GM23248 (cell line): Measurements from ENCODE around the gene KCNK1.

Source experiments
- EZH2 ChIP-seq: fragments of 200-600 bp; sonication (generic); IDR thresholded peaks from 2 replicates; pipeline ENCODE4 v1.6.1; 2018; ENCODE audit warnings: antibody characterized with exemption, mild to moderate bottlenecking; ENCODE audit not compliant: insufficient read depth, poor library complexity, severe bottlenecking
- EZH2phosphoT487 ChIP-seq: fragments of 200-600 bp; sonication (generic); IDR thresholded peaks from 2 replicates; pipeline ENCODE4 v1.6.1; 2018; ENCODE audit warnings: antibody characterized with exemption, moderate library complexity, mild to moderate bottlenecking, low read depth; ENCODE audit not compliant: insufficient read depth

DNA sequence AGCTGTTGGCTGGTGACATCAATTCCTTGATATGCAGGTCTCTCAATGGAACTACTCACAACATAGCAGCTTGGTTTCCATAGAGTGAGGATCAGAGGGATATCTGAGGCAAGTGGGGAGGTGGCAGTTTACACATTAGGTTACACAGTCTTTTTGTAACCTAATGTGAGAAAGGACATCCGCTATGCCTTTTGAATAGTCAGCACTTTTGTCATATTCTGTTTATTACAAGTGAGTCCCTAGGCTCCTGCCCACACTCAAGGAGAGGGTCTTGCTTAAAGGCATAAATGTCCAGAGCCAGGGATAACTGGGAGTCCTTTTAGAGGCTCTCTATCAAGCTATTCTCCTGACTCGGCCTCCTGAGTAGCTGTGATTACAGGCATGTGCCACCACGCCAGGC lies 104.2 kb downstream of the KCNK1 start:
- no peak for TF ChIP-seq EZH2
- TF ChIP-seq EZH2phosphoT487 = no peak
